SU-DHL-6 (cell line): Measurements from ENCODE around the gene GNG8.

ENCODE experiments used
- H2AFZ ChIP-seq: fragments of 200-600 bp; sonication (generic); 2 replicates; pipeline ENCODE4 v1.6.1; 2014; ENCODE audit warnings: low read depth, mild to moderate bottlenecking, moderate library complexity, mixed read lengths, antibody characterized with exemption, low read length; ENCODE audit not compliant: severe bottlenecking
- H3F3A ChIP-seq: fragments of 200-600 bp; shearing (Covaris generic); 2 replicates; pipeline ENCODE4 v1.6.0; 2016; ENCODE audit warnings: antibody characterized with exemption, mild to moderate bottlenecking; ENCODE audit not compliant: insufficient read depth
- H3K27ac ChIP-seq: fragments of 200-600 bp; sonication (generic); 2 replicates; pipeline ENCODE4 v1.5.1; 2016; ENCODE audit warnings: low read depth, mild to moderate bottlenecking, low read length, moderate library complexity, mixed read lengths
- H3K27me3 ChIP-seq: fragments of 200-600 bp; sonication (generic), shearing (Covaris generic); 2 replicates; pipeline ENCODE4 v1.6.0; 2014; ENCODE audit warnings: mild to moderate bottlenecking, low read length
- H3K36me3 ChIP-seq: fragments of 200-600 bp; sonication (generic); 2 replicates; pipeline ENCODE4 v1.6.1; 2014; ENCODE audit warnings: mild to moderate bottlenecking, low read length, mixed read lengths
- H3K4me2 ChIP-seq: fragments of 300-600, 200-600 bp; shearing (Covaris generic), sonication (generic); 2 replicates; pipeline ENCODE4 v1.6.0; 2014; ENCODE audit warnings: low read length, low read depth, mild to moderate bottlenecking; ENCODE audit not compliant: poor library complexity, severe bottlenecking
- H3K4me3 ChIP-seq: fragments of 200-600 bp; sonication (generic); 2 replicates; pipeline ENCODE4 v1.5.1; 2014; ENCODE audit warnings: antibody characterized with exemption, low read length, mild to moderate bottlenecking, mixed read lengths; ENCODE audit not compliant: insufficient read depth, poor library complexity, severe bottlenecking
- H3K79me2 ChIP-seq: fragments of 200-600 bp; sonication (generic); 2 replicates; pipeline ENCODE4 v1.6.1; 2014; ENCODE audit warnings: mild to moderate bottlenecking, low read length, moderate library complexity; ENCODE audit not compliant: insufficient read depth
- H3K9ac ChIP-seq: fragments of 200-600 bp; sonication (generic); 2 replicates; pipeline ENCODE4 v1.7.0; 2014; ENCODE audit warnings: mild to moderate bottlenecking, low read length
- H3K9me2 ChIP-seq: fragments of 200-600 bp; sonication (generic); replicated peaks from 2 replicates; pipeline ENCODE4 v1.6.1; 2014; ENCODE audit warnings: low read length; ENCODE audit not compliant: insufficient read depth
- H3K9me3 ChIP-seq: fragments of 200-600 bp; sonication (generic); 2 replicates; pipeline ENCODE4 v1.6.1; 2014; ENCODE audit warnings: low read length, mixed read lengths; ENCODE audit not compliant: insufficient read depth
- H4K20me1 ChIP-seq: fragments of 200-600 bp; sonication (generic); 2 replicates; pipeline ENCODE4 v1.6.1; 2014; ENCODE audit warnings: low read depth, mild to moderate bottlenecking, antibody characterized with exemption, low read length, moderate library complexity, mixed read lengths
- CTCF ChIP-seq: fragments of 200-600 bp; sonication (generic); IDR thresholded peaks from one replicate; pipeline ENCODE4 v1.5.1; 2017; ENCODE audit warnings: antibody characterized with exemption, mild to moderate bottlenecking, low read length, moderate library complexity; ENCODE audit not compliant: insufficient read depth, poor library complexity, severe bottlenecking
- EZH2phosphoT487 ChIP-seq: fragments of 200-600 bp; sonication (generic), shearing (Covaris generic); conservative IDR thresholded peaks from 2 replicates; pipeline ENCODE4 v1.6.1; 2018; ENCODE audit warnings: mild to moderate bottlenecking, antibody characterized with exemption, low read length, moderate library complexity, mixed read lengths

The GNG8 gene

GRCh38 chr19:46603752-46604231 lies 32.2 kb downstream of the GNG8 start:
- Histone ChIP-seq H3K79me2 (peaks cover 47% of the 10 kb centered on the region), H3K27ac (no peak overlapping the region), H3K4me3 (no peak overlapping the region), H3K27me3 (no peaks in the 10 kb centered on the region), H3K9ac (0 out of 2 replicates have a peak overlapping the region, but pooled peaks have one; percentile 98), H3F3A (peaks cover 6% of the 10 kb centered on the region), H3K4me2 (peak overlapping the region; percentile 93), H3K9me3 (no peaks in the 10 kb centered on the region), H3K9me2 (no peaks in the 10 kb centered on the region), H2AFZ (no peak overlapping the region), H4K20me1 (no peaks in the 10 kb centered on the region), H3K36me3 (no peaks in the 10 kb centered on the region)
- TF ChIP-seq EZH2phosphoT487 (no peak), CTCF (no peak)

GRCh38 chr19:46603195-46603637 lies 32.8 kb downstream of the GNG8 start:
- Histone ChIP-seq H3K9ac (peak overlapping the region; percentile 98), H3K27me3 (no peaks in the 10 kb centered on the region), H2AFZ (no peak overlapping the region), H3K4me3 (peak overlapping the region; percentile 100), H3K9me3 (no peaks in the 10 kb centered on the region), H4K20me1 (no peaks in the 10 kb centered on the region), H3F3A (peaks cover 6% of the 10 kb centered on the region), H3K36me3 (no peaks in the 10 kb centered on the region), H3K27ac (no peak overlapping the region), H3K9me2 (no peaks in the 10 kb centered on the region), H3K4me2 (peak overlapping the region; percentile 93), H3K79me2 (peaks cover 47% of the 10 kb centered on the region)
- TF ChIP-seq EZH2phosphoT487 (no peak), CTCF (no peak)

GRCh38 chr19:46602392-46603194 lies 33.4 kb downstream of the GNG8 start:
- Histone ChIP-seq H3K9me2 (no peaks in the 10 kb centered on the region), H4K20me1 (no peaks in the 10 kb centered on the region), H3K36me3 (no peaks in the 10 kb centered on the region), H2AFZ (no peak overlapping the region), H3K27ac (peak overlapping the region; percentile 93), H3K9me3 (no peaks in the 10 kb centered on the region), H3K4me3 (peak overlapping the region; percentile 100), H3K9ac (peak overlapping the region; percentile 98), H3K79me2 (peaks cover 47% of the 10 kb centered on the region), H3F3A (peaks cover 6% of the 10 kb centered on the region), H3K4me2 (peak overlapping the region; percentile 93), H3K27me3 (no peaks in the 10 kb centered on the region)
- TF ChIP-seq CTCF (no peak), EZH2phosphoT487 (no peak)
